Right atrium auricular region (tissue), 2 donors: Measurements from ENCODE around the gene PIKFYVE. TPM values are rescaled to one million over a fixed set of nuclear protein-coding genes. Genes with fewer than 3 reads are reported as not detected.
A peak's percentile ranks its signal among the peaks of the same experiment; 100 is the strongest.

Source experiments
- DNase-seq: peaks from one replicate; pipeline ENCODE4 v3.0.0-alpha.2; 2019; ENCODE audit warnings: low spot score
- H3K27ac ChIP-seq, 2 donors: fragments of 200-600 bp; sonication (generic); 1 replicate in 1 of 2; 2 replicates in 1 of 2; pipeline ENCODE4 v1.5.1; 2016 to 2019
- H3K27me3 ChIP-seq, 2 donors: fragments of 200-600 bp; sonication (generic); one replicate each; pipeline versions ENCODE4 v1.5.1 to v1.6.0; 2017 to 2019
- H3K36me3 ChIP-seq: fragments of 200-600 bp; sonication (generic); one replicate; pipeline ENCODE4 v1.5.1; 2016
- H3K4me1 ChIP-seq, 2 donors: fragments of 200-600 bp; sonication (generic); one replicate each; pipeline versions ENCODE4 v1.5.1 to v1.6.0; 2017 to 2019
- H3K4me3 ChIP-seq, 2 donors: fragments of 200-600 bp; sonication (generic); 1 replicate in 1 of 2; 2 replicates in 1 of 2; pipeline ENCODE4 v1.5.1; 2017 to 2019; ENCODE audit warnings: mild to moderate bottlenecking in 1 of 2, moderate library complexity in 1 of 2
- H3K9me3 ChIP-seq, 2 donors: fragments of 200-600 bp; sonication (generic); one replicate each; pipeline ENCODE4 v1.5.1; 2019
- CTCF ChIP-seq, 2 donors: fragments of 200-600 bp; sonication (generic); IDR thresholded peaks; one replicate each; pipeline ENCODE4 v1.5.1; 2019; ENCODE audit warnings: antibody characterized with exemption in 2 of 2
- total RNA-seq, 2 donors: library from RNA; depleted of rRNA; stranded (reverse); fragments of >200 nt; gene quantifications; one replicate each; pipeline ENCODE4 v1.1.0, GENCODE V29; 2016

Gene PIKFYVE
- total RNA-seq, 2 donors from 2014 or later = 15.8 to 17.8 TPM

- Histone ChIP-seq H3K4me3 (no peak overlapping the region), H3K36me3 (peaks cover 1% of the 10 kb centered on the region), H3K27ac (peak overlapping the region; percentile 19 to 50), H3K4me1 (peaks cover 0 to 39% of the 10 kb centered on the region in 2 donors), H3K9me3 (no peaks in the 10 kb centered on the region), H3K27me3 (no peaks in the 10 kb centered on the region)
- no peak for TF ChIP-seq CTCF (IDR thresholded peaks at IDR 0.05)
- no peak for DNase-seq
Measured at GRCh38 chr2:208268156-208268952, 2.3 kb downstream of the PIKFYVE start.

- H3K27me3 ChIP-seq = no peaks in the 10 kb centered on the region
- H3K27ac ChIP-seq = no peak overlapping the region
- no peaks in the 10 kb centered on the region for H3K9me3 ChIP-seq
- DNase-seq = no peak
- TF ChIP-seq CTCF (IDR thresholded peaks at IDR 0.05) = no peak
- H3K4me3 ChIP-seq = no peak overlapping the region
- H3K4me1 ChIP-seq = peaks cover 0 to 39% of the 10 kb centered on the region in 2 donors
- H3K36me3 ChIP-seq = peaks cover 9% of the 10 kb centered on the region
Measured at GRCh38 chr2:208269091-208269490, 3.0 kb downstream of the PIKFYVE start.

GRCh38 chr2:208274748-208275147 is 8.7 kb downstream of the PIKFYVE start:
- H3K36me3 ChIP-seq = peaks cover 37% of the 10 kb centered on the region
- no peaks in the 10 kb centered on the region for H3K9me3 ChIP-seq
- H3K27ac ChIP-seq = no peak overlapping the region
- no peaks in the 10 kb centered on the region for H3K27me3 ChIP-seq
- H3K4me1 ChIP-seq = peaks cover 0 to under 1% of the 10 kb centered on the region in 2 donors
- no peak for TF ChIP-seq CTCF (IDR thresholded peaks at IDR 0.05)
- no peak for DNase-seq
- H3K4me3 ChIP-seq = no peak overlapping the region

- peaks cover 50% of the 10 kb centered on the region for H3K36me3 ChIP-seq
- H3K27ac ChIP-seq = no peak overlapping the region
- no peaks in the 10 kb centered on the region for H3K9me3 ChIP-seq
- no peaks in the 10 kb centered on the region for H3K27me3 ChIP-seq
- H3K4me1 ChIP-seq = no peaks in the 10 kb centered on the region
- no peak for TF ChIP-seq CTCF (IDR thresholded peaks at IDR 0.05)
- DNase-seq = no peak
- H3K4me3 ChIP-seq = no peak overlapping the region
Measured at GRCh38 chr2:208278549-208278948, 12.5 kb downstream of the PIKFYVE start.

GRCh38 chr2:208279236-208279635 is 13.2 kb downstream of the PIKFYVE start:
- no peak overlapping the region for H3K4me3 ChIP-seq
- peaks cover 45% of the 10 kb centered on the region for H3K36me3 ChIP-seq
- H3K4me1 ChIP-seq = no peaks in the 10 kb centered on the region
- H3K27ac ChIP-seq = no peak overlapping the region
- no peak for TF ChIP-seq CTCF (IDR thresholded peaks at IDR 0.05)
- H3K9me3 ChIP-seq = no peaks in the 10 kb centered on the region
- no peak for DNase-seq
- no peaks in the 10 kb centered on the region for H3K27me3 ChIP-seq

- H3K36me3 ChIP-seq = peaks cover 45% of the 10 kb centered on the region
- no peak overlapping the region for H3K27ac ChIP-seq
- H3K9me3 ChIP-seq = no peaks in the 10 kb centered on the region
- no peak for TF ChIP-seq CTCF (IDR thresholded peaks at IDR 0.05)
- no peaks in the 10 kb centered on the region for H3K27me3 ChIP-seq
- no peaks in the 10 kb centered on the region for H3K4me1 ChIP-seq
- DNase-seq = no peak
- H3K4me3 ChIP-seq = no peak overlapping the region
Measured at GRCh38 chr2:208280234-208280633, 14.2 kb downstream of the PIKFYVE start.
